Natural killer cell (primary cell): Measurements from ENCODE around the gene PARVB. TPM values are rescaled to one million over a fixed set of nuclear protein-coding genes. Genes with fewer than 3 reads are reported as not detected.

Experiments
- ATAC-seq, 3 donors: fragments of 150-1000 bp in 2 of 3; fragments of 200-7000 bp in 1 of 3; cut with Tn5 transposase; 1 replicate in 1 of 3; 2 replicates in 2 of 3; pipeline ENCODE4 v1.10.0; 2021; ENCODE audit warnings: mild to moderate bottlenecking in 2 of 3, moderate library complexity in 2 of 3
- DNase-seq, 2 donors: peaks; one replicate each; pipeline versions ENCODE4 v3.0.0 to v3.0.0-alpha.2; 2013 to 2021; ENCODE audit warnings: mixed read lengths in 1 of 2
- H3K27ac ChIP-seq: one replicate; pipeline ENCODE4 v1.5.1; 2013; ENCODE audit warnings: mild to moderate bottlenecking, low read length
- H3K27me3 ChIP-seq: one replicate; pipeline ENCODE4 v1.6.1; 2013; ENCODE audit warnings: low read length; ENCODE audit not compliant: control insufficient read depth, insufficient read depth
- H3K36me3 ChIP-seq: one replicate; pipeline ENCODE4 v1.6.1; 2013; ENCODE audit warnings: low read length; ENCODE audit not compliant: control insufficient read depth, insufficient read depth
- H3K4me1 ChIP-seq: one replicate; pipeline ENCODE4 v1.6.1; 2013; ENCODE audit warnings: low read length; ENCODE audit not compliant: control insufficient read depth, insufficient read depth
- H3K4me3 ChIP-seq: one replicate; pipeline ENCODE4 v1.5.1; 2013; ENCODE audit warnings: low read length
- H3K9me3 ChIP-seq: one replicate; pipeline ENCODE4 v1.6.1; 2013; ENCODE audit warnings: low read length; ENCODE audit not compliant: control insufficient read depth, insufficient read depth
- H3K27ac Mint-ChIP-seq, 2 donors: one replicate each; pipeline ENCODE4 v1.8.0; 2022; ENCODE audit warnings: mild to moderate bottlenecking in 2 of 2, mixed read lengths in 2 of 2, moderate library complexity in 1 of 2
- H3K27me3 Mint-ChIP-seq, 2 donors: one replicate each; pipeline ENCODE4 v1.8.0; 2022; ENCODE audit warnings: low read depth in 2 of 2, mixed read lengths in 2 of 2
- H3K36me3 Mint-ChIP-seq: one replicate; pipeline ENCODE4 v1.8.0; 2022; ENCODE audit warnings: mixed read lengths
- H3K4me1 Mint-ChIP-seq, 2 donors: one replicate each; pipeline ENCODE4 v1.8.0; 2022; ENCODE audit warnings: mixed read lengths in 2 of 2
- H3K4me3 Mint-ChIP-seq: one replicate; pipeline ENCODE4 v1.8.0; 2022; ENCODE audit warnings: mild to moderate bottlenecking, moderate library complexity, mixed read lengths
- H3K9me3 Mint-ChIP-seq, 2 donors: one replicate each; pipeline ENCODE4 v1.8.0; 2022; ENCODE audit warnings: mixed read lengths in 2 of 2
- WGBS: methylation state at CpG from one replicate; pipeline ENCODE4 v1.1.7; 2013; ENCODE audit warnings: missing lambda C conversion rate; ENCODE audit not compliant: insufficient coverage; 5-methylcytosine and 5-hydroxymethylcytosine counted together
- intact Hi-C: fragments of 100-400 bp; cut with micrococcal nuclease; formaldehyde crosslinking; loops from one replicate; pipeline ENCODE4 v1.14.2; 2022
- total RNA-seq, 4 donors: library from RNA; stranded (reverse); fragments of 120-200 nt in 1 of 4; gene quantifications; one replicate each; pipeline versions ENCODE4 v1.2.3 to v1.2.4, GENCODE V29; 2013 to 2022
- TF ChIP-seq, protein P1 (sequence below): fragments of 200-600 bp; IDR thresholded peaks from one replicate; pipeline ENCODE4 v1.8.0; 2022; ENCODE audit warnings: antibody characterized with exemption

Gene PARVB
- total RNA-seq, 3 donors from 2014 or later (not counting 1 experiment from before 2014, with no cell fraction given), result 2.9 to 12.5 (median 8.1) TPM

DNA sequence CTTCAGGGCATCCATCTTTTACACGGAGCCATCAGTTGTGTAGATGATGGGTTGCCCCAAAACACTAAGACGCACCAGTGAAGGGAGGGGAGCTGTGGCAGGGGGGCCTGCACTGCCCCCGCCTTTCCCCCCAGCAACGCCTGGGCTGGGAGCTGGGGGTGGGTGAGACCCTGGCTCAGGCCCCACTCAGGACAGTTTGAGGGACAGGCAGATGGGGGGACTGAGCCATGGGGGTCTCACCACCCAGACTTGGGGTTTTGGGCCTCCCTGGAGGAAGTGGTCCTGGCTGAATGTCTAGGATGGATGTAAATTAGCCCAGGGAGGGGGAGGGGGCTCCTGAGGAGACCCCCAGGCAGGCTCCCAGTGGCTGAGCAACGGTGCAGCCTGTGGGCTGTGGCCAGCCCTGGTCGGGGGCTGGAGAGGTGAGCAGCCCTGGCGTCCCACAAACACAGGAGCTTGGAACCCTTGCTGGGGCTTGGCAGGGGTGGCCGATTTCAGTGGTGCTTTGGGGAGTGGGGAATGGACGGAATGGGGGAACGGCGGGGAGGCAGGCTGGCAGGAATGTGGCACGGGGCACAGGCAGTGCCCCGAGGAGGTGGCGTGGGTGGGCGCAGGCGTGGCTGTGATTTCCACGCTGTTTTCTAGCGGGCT is 6.1 kb downstream of the PARVB start:
- peaks cover 12 to 18% of the 10 kb centered on the region in 2 donors for H3K27me3 Mint-ChIP-seq
- no peak overlapping the region for H3K4me3 ChIP-seq
- H3K27ac ChIP-seq, result no peak overlapping the region
- no peak for DNase-seq
- H3K9me3 Mint-ChIP-seq, result no peaks in the 10 kb centered on the region
- no peaks in the 10 kb centered on the region for H3K36me3 Mint-ChIP-seq
- no peak overlapping the region for H3K4me3 Mint-ChIP-seq
- ATAC-seq, result no peak
- no peaks in the 10 kb centered on the region for H3K27me3 ChIP-seq
- no peaks in the 10 kb centered on the region for H3K9me3 ChIP-seq
- no peaks in the 10 kb centered on the region for H3K36me3 ChIP-seq
- WGBS, result 94% methylated on average over 18 of the region's 18 CpGs
- H3K4me1 ChIP-seq, result peaks cover 32% of the 10 kb centered on the region
- intact Hi-C loops, result no loop called here
- H3K4me1 Mint-ChIP-seq, result peaks cover 21 to 26% of the 10 kb centered on the region in 2 donors
- TF ChIP-seq, protein P1, sequence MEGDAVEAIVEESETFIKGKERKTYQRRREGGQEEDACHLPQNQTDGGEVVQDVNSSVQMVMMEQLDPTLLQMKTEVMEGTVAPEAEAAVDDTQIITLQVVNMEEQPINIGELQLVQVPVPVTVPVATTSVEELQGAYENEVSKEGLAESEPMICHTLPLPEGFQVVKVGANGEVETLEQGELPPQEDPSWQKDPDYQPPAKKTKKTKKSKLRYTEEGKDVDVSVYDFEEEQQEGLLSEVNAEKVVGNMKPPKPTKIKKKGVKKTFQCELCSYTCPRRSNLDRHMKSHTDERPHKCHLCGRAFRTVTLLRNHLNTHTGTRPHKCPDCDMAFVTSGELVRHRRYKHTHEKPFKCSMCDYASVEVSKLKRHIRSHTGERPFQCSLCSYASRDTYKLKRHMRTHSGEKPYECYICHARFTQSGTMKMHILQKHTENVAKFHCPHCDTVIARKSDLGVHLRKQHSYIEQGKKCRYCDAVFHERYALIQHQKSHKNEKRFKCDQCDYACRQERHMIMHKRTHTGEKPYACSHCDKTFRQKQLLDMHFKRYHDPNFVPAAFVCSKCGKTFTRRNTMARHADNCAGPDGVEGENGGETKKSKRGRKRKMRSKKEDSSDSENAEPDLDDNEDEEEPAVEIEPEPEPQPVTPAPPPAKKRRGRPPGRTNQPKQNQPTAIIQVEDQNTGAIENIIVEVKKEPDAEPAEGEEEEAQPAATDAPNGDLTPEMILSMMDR, result no peak
- no peak overlapping the region for H3K27ac Mint-ChIP-seq

DNA sequence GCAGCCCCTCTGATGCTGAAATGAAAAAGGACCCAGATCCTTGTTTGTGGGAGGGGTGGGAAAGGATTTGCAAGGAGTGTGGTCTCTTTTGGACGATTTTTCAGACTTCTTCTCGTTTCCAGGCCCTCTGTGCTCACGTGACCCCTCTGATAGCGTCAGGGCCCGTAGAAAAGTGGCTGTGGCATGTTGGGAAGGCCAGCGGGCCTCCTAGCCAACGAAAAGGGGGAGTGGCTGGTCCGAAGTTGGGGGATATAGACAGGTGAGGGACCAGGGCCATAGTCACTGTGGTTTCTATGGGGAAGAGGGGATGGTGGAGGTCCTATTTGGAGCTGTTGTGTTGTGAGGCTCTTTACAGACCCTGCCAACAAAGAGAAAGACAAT is 6.6 kb downstream of the PARVB start:
- Mint-ChIP-seq H3K27me3 (peaks cover 9 to 13% of the 10 kb centered on the region in 2 donors), H3K36me3 (no peaks in the 10 kb centered on the region), H3K27ac (no peak overlapping the region), H3K9me3 (no peaks in the 10 kb centered on the region), H3K4me1 (peaks cover 16 to 22% of the 10 kb centered on the region in 2 donors), H3K4me3 (no peak overlapping the region)
- no peaks in the 10 kb centered on the region for H3K36me3 ChIP-seq
- no peaks in the 10 kb centered on the region for H3K27me3 ChIP-seq
- H3K27ac ChIP-seq, result no peak overlapping the region
- TF ChIP-seq, protein P1, result no peak
- intact Hi-C loops, result no loop called here
- WGBS, result 82% methylated on average over 8 of the region's 8 CpGs
- no peak for DNase-seq
- peaks cover 27% of the 10 kb centered on the region for H3K4me1 ChIP-seq
- no peak overlapping the region for H3K4me3 ChIP-seq
- no peaks in the 10 kb centered on the region for H3K9me3 ChIP-seq
- no peak for ATAC-seq

DNA sequence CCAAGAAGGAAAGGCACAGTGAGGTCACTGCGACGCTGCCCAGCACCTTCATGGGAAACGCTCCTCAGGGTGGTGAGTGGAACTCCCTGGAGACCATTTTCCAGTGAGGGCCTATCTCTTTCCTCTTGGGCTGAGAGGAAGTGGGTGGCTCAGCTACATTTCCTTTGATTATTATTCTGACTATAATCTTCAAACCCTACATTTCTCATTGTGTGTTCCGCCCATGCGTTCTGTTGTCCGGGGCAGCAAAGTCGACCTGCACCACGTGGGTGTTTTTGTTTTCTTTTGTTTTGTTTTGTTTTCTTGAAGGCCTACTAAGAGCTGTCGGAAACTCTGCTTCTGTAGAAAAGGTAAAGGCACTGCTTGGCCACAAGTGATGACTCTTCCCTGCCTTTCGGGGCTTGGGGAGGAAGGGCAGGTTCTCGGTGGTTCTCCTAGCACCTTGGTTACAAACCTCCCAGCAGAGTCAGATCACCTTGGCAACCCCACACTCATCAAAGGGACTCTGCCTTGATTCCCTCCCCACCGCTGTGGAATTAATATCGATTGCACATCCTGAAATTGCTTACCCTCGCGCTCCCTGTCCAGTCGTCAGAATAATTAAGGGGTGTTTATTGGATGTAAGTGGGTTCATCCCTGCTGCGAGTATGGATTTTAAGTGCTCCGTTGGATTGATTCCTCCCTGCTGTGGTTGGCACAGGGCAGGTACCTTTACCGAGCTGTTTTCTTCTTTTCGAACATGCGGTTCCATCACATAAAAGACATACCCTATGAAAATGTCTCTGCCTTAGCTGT is 7.3 kb downstream of the PARVB start:
- H3K27me3 Mint-ChIP-seq, result peaks cover 5 to 7% of the 10 kb centered on the region in 2 donors
- TF ChIP-seq, protein P1, result no peak
- intact Hi-C loops, result no loop called here
- Histone ChIP-seq H3K27ac (no peak overlapping the region), H3K9me3 (no peaks in the 10 kb centered on the region), H3K4me3 (no peak overlapping the region), H3K27me3 (no peaks in the 10 kb centered on the region), H3K36me3 (no peaks in the 10 kb centered on the region), H3K4me1 (peaks cover 20% of the 10 kb centered on the region)
- no peaks in the 10 kb centered on the region for H3K9me3 Mint-ChIP-seq
- H3K27ac Mint-ChIP-seq, result no peak overlapping the region
- ATAC-seq (no peak), DNase-seq (peak in 1 of 2 donors; percentile 28)
- peaks cover 10 to 15% of the 10 kb centered on the region in 2 donors for H3K4me1 Mint-ChIP-seq
- WGBS, result 52% methylated on average over 18 of the region's 21 CpGs
- no peak overlapping the region for H3K4me3 Mint-ChIP-seq
- H3K36me3 Mint-ChIP-seq, result no peaks in the 10 kb centered on the region
